ENCODE data around the gene ACBD4. TPM values are rescaled to one million over a fixed set of nuclear protein-coding genes. Genes with fewer than 3 reads are reported as not detected.
A peak's percentile ranks its signal among the peaks of the same experiment; 100 is the strongest.

The ACBD4 gene
- total and polyA plus RNA-seq, 2 donors (not counting 3 experiments of a cell fraction or from before 2014, with no cell fraction given), result 4.5 to 7.5 TPM

- Histone ChIP-seq H3K36me3 (ENCODE audit: control insufficient read depth in 2 of 2, extremely low read depth in 1 of 2, insufficient read depth in 2 of 2, low read length in 2 of 2) (no peaks in the 10 kb centered on the region), H3K9ac (replicated peaks; ENCODE audit: extremely low read depth, insufficient read depth, low read length) (no peak overlapping the region), H3K27me3 (ENCODE audit: control insufficient read depth in 2 of 2, insufficient read depth in 2 of 2, low read length in 2 of 2) (no peaks in the 10 kb centered on the region), H3K4me1 (ENCODE audit: control insufficient read depth, extremely low read depth, insufficient read depth, low read length) (peaks cover 17% of the 10 kb centered on the region), H3K27ac (ENCODE audit: insufficient read depth, low read depth, low read length) (peak overlapping the region; percentile 6), H3K79me2 (ENCODE audit: control insufficient read depth, insufficient read depth, low read length) (peaks cover 24% of the 10 kb centered on the region), H3K4me3 (replicated peaks in 1 of 3; ENCODE audit: insufficient read depth in 1 of 3, low read depth in 1 of 3, low read length in 3 of 3) (no peak overlapping the region), H3K9me1 (replicated peaks; ENCODE audit: control insufficient read depth, extremely low read depth, insufficient read depth, low read length) (no peaks in the 10 kb centered on the region), H4K20me1 (replicated peaks; ENCODE audit: control insufficient read depth, extremely low read depth, insufficient read depth, low read length) (no peaks in the 10 kb centered on the region), H2AFZ (ENCODE audit: low read depth, low read length) (no peak overlapping the region), H3K4me2 (ENCODE audit: insufficient read depth, low read length) (no peak overlapping the region), H3K9me3 (replicated peaks; ENCODE audit: control insufficient read depth, insufficient read depth, low read length) (no peaks in the 10 kb centered on the region)
- ChIA-PET POLR2A (interaction anchor here (1.2 kb wide), 1 partner anchor 10 kb away, joined by 10 read pairs; the partner anchor contains the start of gene ACBD4), CTCF (interaction anchor here (10.4 kb wide), 1 partner anchor 10 kb away, joined by 393 read pairs; the partner anchor contains the start of gene ACBD4)
- FAIRE-seq (no peak), DNase-seq (ENCODE audit: low read depth, low spot score) (no peak)
- dilution Hi-C loops (cut with MboI; ENCODE audit: extremely low pct_ligation_motif_present, low sequenced_read_pairs), result no loop called here
- BruUV-seq (replicated peaks), result no TSS peak
- TF ChIP-seq POLR2AphosphoS5 (IDR thresholded peaks at IDR 0.05; ENCODE audit: insufficient read depth, low read depth, low read length) (no peak), MYC (IDR thresholded peaks at IDR 0.05; ENCODE audit: low read depth, low read length) (no peak), GATA2 (IDR thresholded peaks at IDR 0.05; ENCODE audit: insufficient read depth, insufficient read length, low read depth, low read length) (no peak), POLR2A (IDR thresholded peaks at IDR 0.05; ENCODE audit: low read depth, low read length) (no peak)
- TF ChIP-seq, protein P1, sequence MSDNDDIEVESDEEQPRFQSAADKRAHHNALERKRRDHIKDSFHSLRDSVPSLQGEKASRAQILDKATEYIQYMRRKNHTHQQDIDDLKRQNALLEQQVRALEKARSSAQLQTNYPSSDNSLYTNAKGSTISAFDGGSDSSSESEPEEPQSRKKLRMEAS (IDR thresholded peaks at IDR 0.05; ENCODE audit: insufficient read depth, insufficient read length), result no peak
- TF ChIP-seq, protein P2, sequence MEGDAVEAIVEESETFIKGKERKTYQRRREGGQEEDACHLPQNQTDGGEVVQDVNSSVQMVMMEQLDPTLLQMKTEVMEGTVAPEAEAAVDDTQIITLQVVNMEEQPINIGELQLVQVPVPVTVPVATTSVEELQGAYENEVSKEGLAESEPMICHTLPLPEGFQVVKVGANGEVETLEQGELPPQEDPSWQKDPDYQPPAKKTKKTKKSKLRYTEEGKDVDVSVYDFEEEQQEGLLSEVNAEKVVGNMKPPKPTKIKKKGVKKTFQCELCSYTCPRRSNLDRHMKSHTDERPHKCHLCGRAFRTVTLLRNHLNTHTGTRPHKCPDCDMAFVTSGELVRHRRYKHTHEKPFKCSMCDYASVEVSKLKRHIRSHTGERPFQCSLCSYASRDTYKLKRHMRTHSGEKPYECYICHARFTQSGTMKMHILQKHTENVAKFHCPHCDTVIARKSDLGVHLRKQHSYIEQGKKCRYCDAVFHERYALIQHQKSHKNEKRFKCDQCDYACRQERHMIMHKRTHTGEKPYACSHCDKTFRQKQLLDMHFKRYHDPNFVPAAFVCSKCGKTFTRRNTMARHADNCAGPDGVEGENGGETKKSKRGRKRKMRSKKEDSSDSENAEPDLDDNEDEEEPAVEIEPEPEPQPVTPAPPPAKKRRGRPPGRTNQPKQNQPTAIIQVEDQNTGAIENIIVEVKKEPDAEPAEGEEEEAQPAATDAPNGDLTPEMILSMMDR (IDR thresholded peaks at IDR 0.05; ENCODE audit: extremely low read depth in 1 of 2, insufficient read depth in 1 of 2, low read depth in 1 of 2, low read length in 2 of 2), result no peak
- intact Hi-C loops (cut with micrococcal nuclease), result loop anchor here (10.0 kb wide), 1 partner anchor 229 kb away; no protein-coding TSS in a partner anchor
Observed at GRCh38 chr17:45146166-45146565, 10.7 kb downstream of the ACBD4 start.
